Activated CD4-positive, alpha-beta T cell treated with anti-CD3 and anti-CD28 coated beads, Interleukin-2, amount 10 ng/mL, durations not matched to agents 24 days and 14 days (primary cell): Measurements from ENCODE around the gene EPHA10. TPM values are rescaled to one million over a fixed set of nuclear protein-coding genes. Genes with fewer than 3 reads are reported as not detected.
A peak's percentile ranks its signal among the peaks of the same experiment; 100 is the strongest.
"Not testable (repeated sequence)": the region's sequence is repeated elsewhere in the genome, so short reads cannot be mapped to it uniquely, and the experiment has no call there.

Source experiments
- DNase-seq: peaks from one replicate; pipeline ENCODE4 v3.0.0; 2022
- H3K27ac Mint-ChIP-seq: one replicate; pipeline ENCODE4 v1.8.0; 2022; ENCODE audit warnings: mild to moderate bottlenecking, mixed read lengths
- H3K27me3 Mint-ChIP-seq: one replicate; pipeline ENCODE4 v1.8.0; 2022; ENCODE audit warnings: mixed read lengths
- H3K36me3 Mint-ChIP-seq: one replicate; pipeline ENCODE4 v1.8.0; 2022; ENCODE audit warnings: low read depth, mild to moderate bottlenecking, mixed read lengths
- H3K4me1 Mint-ChIP-seq: one replicate; pipeline ENCODE4 v1.8.0; 2021; ENCODE audit warnings: mixed read lengths
- H3K4me3 Mint-ChIP-seq: one replicate; pipeline ENCODE4 v1.8.0; 2022; ENCODE audit warnings: mild to moderate bottlenecking, moderate library complexity, mixed read lengths
- H3K9me3 Mint-ChIP-seq: one replicate; pipeline ENCODE4 v1.8.0; 2021; ENCODE audit warnings: mixed read lengths
- intact Hi-C: fragments of 100-400 bp; cut with micrococcal nuclease; formaldehyde crosslinking; loops from one replicate; pipeline ENCODE4 v1.15.1; 2023
- total RNA-seq: library from RNA; stranded (reverse); gene quantifications from 2 replicates; pipeline ENCODE4 v1.2.3, GENCODE V29; 2022

Gene EPHA10
- total RNA-seq, 1 donor from 2014 or later: 0.21 TPM

DNA sequence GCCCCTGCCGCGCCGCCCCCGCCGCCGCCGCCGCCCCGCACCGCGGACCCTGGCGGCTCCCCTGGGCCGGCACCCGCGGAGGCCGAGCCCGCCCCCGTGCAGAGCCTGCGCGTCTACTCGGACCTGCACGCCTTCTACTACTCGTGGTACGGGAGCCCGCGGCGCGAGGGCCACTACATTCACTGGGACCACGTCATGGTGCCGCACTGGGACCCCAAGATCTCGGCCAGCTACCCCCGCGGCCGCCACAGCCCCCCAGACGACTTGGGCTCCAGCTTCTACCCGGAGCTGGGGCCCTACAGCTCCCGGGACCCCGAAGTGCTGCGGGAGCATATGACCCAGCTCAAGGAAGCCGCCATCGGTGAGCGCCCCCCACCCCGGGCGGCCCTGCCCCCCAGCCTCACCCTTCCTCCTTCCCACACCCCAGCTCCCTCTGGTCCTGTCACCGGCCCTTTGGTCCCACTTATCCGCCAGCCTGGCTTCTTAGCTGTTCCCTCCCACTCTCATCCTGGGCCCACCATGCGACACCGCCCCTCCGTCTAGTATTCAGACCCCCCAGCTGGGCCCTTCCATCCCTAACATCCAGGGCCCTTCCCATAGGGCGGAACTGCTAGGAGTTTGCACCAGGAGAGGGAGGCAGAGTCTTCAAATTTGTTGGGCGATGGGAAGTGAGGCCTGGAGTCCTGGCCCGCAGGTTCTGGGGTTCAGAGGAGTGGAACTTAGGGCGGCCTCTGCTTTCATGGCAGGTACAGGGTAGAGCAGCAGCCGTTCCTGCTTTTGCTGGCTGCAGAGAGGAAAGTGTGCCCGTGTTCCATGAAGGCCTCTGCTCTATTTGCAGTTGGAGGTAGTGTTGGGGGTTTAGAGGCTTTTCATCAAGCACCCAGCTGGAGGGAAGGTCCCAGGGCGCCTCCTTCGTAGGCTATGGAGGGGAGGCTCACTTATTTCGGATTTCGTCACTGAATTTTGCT is 29.7 kb upstream of the EPHA10 start:
- no peaks in the 10 kb centered on the region for H3K9me3 Mint-ChIP-seq
- H3K27me3 Mint-ChIP-seq: peaks cover 34% of the 10 kb centered on the region
- no peak overlapping the region for H3K27ac Mint-ChIP-seq
- H3K4me3 Mint-ChIP-seq: peak overlapping the region; percentile 76
- intact Hi-C loops: loop anchor here (1.0 kb wide), 1 partner anchor 14 kb away; the partner anchor contains the start of gene YRDC
- peaks cover 14% of the 10 kb centered on the region for H3K4me1 Mint-ChIP-seq
- peaks cover 8% of the 10 kb centered on the region for H3K36me3 Mint-ChIP-seq
- no peak for DNase-seq

DNA sequence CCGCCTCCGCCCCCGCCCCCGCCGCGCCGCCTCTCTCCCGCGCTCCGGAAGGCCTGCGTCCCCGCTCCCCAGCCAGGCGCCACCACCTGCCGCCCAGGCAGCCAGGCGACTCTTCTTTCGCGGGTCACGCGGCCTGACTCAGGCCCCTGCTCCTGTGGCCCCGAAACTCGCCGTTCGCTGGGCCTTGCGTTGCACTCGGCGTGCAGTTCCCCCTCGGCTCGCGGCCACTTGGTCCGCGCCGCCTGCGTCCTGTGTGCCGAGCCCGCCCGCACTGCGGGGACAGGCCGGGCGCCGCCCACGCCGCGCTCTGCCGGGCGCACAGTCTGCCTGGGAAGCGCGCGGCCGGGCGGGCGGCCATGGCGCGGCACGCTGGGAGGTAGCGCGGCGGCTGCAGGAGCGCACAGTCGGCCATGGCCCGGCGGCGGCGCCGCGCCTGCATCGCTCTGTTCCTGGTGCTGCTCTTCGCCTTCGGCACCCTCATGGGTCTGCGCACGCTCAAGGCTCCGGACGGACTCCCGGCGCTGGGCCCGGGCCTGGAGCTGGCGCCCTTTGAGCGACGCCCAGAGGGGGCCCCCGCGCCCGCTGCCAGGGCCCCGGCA is 29.0 kb upstream of the EPHA10 start, which contains the start of gene MANEAL:
Gene MANEAL, plus strand, starts transcription at position 75 of the 599 bp plus-strand sequence. Its CDS starts 336 bp downstream, at position 411.
- Mint-ChIP-seq H3K9me3 (no peaks in the 10 kb centered on the region), H3K27ac (no peak within 1 kb of the TSS), H3K36me3 (peaks cover under 1% of the 10 kb centered on the region), H3K27me3 (peaks cover 34% of the 10 kb centered on the region), H3K4me3 (peak within 1 kb of the TSS; percentile 76), H3K4me1 (peaks cover 14% of the 10 kb centered on the region)
- intact Hi-C loops: no loop called here
- DNase-seq: peak; percentile 80

DNA sequence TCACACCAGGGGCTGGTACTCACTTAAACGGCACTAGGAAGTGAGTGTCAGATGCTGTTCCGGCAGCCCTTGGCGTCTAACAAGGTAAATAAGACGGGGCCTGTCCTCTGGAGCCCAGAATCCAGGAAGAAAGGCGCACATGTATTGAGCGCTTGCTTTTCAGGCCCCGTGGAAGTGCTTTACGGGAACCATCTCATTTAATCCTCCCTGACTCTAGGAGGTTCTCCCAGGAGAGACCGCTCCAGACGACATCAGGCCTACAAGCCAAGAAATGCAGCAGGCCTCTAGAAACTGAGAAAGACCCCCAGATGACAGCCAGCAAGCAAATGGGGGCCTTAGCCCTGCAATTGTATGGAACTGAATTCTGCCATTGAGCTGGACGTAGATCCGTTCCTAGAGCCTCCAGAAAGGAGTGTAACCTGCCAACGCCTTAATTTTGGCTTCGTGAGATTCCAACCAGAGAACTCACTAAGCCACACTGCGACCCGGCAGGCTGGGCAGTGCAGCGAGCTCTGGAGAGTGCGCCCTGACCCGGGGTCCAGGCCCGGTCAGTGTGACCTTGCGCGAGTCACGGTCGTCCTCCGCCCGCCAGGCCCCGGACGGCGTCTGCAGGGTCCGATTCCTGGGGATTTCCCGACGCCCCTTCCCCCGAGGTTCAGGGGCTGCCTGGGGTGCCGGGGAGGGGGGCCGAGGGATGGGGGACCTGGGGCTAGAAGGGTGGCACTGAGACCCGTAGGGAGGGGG is 28.2 kb upstream of the EPHA10 start:
- intact Hi-C loops: no loop called here
- Mint-ChIP-seq H3K27me3 (peaks cover 40% of the 10 kb centered on the region), H3K4me1 (peaks cover 12% of the 10 kb centered on the region), H3K4me3 (peak overlapping the region; percentile 9), H3K27ac (no peak overlapping the region), H3K36me3 (no peaks in the 10 kb centered on the region), H3K9me3 (no peaks in the 10 kb centered on the region)
- DNase-seq: no peak

DNA sequence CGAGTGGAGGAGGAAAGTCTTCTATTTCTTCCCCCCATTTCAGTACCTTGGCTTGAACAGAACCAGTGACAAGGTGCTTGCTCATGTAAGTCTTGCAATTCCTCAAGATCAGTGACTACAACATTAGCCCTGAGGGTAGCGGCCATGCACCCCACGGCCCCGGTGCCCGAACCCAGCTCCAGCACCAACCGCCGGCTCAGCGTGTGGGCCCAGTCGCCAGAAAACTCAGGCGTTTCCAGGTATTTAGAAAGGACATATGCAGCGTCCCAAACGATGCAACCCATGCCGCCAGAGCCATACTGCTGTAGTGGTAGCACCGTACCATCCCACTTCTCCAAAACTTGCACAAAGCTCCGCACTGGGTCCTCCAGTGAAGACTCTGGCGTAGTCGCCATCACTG is 17.6 kb upstream of the EPHA10 start:
- Mint-ChIP-seq H3K27me3 (peaks cover 18% of the 10 kb centered on the region), H3K36me3 (no peaks in the 10 kb centered on the region), H3K4me3 (no peak overlapping the region), H3K4me1 (peaks cover under 1% of the 10 kb centered on the region), H3K27ac (no peak overlapping the region), H3K9me3 (no peaks in the 10 kb centered on the region)
- intact Hi-C loops: no loop called here
- DNase-seq: no peak

DNA sequence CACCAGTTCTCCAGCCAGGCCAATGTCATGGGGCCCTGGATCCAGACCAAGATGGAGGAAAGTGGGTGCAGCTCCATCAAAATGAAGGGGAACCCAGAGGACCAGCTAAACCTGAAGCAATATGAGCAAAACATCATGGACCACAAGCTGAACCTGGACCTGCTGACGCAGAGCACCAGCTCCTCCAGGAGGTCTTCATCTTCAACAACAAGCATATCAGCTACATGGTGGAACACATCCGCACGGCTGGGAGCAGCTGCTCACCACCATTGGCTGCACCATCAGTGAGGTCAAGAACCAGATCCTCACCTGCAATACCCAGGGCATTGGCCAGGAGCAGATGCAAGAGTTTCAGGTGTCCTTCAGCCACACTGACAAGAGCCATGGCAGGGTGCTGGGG is 13.7 kb upstream of the EPHA10 start:
- intact Hi-C loops: no loop called here
- Mint-ChIP-seq H3K4me1 (peaks cover 8% of the 10 kb centered on the region), H3K27ac (no peak overlapping the region), H3K4me3 (no peak overlapping the region), H3K9me3 (no peaks in the 10 kb centered on the region), H3K27me3 (peaks cover 5% of the 10 kb centered on the region), H3K36me3 (no peaks in the 10 kb centered on the region)
- DNase-seq: no peak

DNA sequence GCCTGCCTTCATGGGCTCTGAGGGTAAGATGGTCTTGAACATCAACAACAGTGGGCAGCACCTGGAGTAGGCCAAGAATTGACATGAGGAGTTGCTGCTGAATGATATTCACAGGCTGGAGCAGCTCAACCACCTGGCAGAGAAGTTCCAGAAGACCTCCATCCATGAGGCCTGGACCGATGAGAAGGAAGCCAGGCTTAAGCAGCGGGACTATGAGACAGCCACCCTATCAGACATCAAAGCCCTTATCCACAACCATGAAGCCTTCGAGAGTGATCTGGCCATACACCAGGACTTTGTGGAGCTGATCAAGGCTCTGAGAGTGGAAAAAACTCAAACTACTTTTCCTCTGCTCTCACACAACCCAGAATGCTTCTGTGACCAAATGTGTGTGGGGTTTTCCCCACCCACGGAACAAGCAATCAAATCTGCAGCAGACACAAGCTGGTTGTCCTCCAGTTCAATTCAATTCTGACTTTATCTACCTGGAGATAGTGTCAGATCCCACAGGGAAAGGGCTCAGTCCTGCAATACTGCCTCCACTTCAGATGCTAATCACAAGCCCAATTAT is 12.1 kb upstream of the EPHA10 start:
- no peak for DNase-seq
- Mint-ChIP-seq H3K9me3 (no peaks in the 10 kb centered on the region), H3K27ac (no peak overlapping the region), H3K27me3 (peaks cover 8% of the 10 kb centered on the region), H3K4me1 (peaks cover 8% of the 10 kb centered on the region), H3K4me3 (no peak overlapping the region), H3K36me3 (no peaks in the 10 kb centered on the region)
- intact Hi-C loops: no loop called here

DNA sequence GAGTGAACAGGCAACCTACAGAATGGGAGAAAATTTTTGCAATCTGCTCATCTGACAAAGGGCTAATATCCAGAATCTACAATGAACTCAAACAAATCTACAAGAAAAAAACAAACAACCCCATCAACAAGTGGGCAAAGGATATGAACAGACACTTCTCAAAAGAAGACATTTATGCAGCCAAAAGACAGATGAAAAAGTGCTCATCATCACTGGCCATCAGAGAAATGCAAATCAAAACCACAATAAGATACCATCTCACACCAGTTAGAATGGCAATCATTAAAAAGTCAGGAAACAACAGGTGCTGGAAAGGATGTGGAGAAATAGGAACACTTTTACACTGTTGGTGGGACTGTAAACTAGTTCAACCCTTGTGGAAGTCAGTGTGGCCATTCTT is 6.5 kb upstream of the EPHA10 start:
- H3K27ac Mint-ChIP-seq, H3K4me3 Mint-ChIP-seq, intact Hi-C loops: not testable (repeated sequence)

DNA sequence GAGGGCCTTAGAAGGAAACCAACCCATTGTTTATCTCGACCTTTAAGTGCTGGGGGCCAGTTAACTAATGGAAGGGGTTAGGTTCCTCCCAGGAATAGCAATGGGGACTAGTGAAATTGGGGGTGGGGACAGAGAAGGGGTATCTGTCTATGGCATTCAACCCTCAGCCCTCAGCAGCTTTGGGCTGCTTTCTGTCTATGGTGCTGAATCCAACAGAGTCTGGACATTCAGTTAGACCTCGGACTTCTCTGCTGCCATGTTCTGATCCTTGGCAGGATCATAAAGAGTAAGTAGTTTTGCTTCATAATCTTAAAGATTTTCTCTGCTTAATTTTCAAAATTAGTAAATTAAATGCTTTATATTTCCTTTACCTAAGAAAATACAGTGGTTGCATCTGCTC is 2.6 kb upstream of the EPHA10 start:
- no peak for DNase-seq
- H3K9me3 Mint-ChIP-seq: peaks cover 6% of the 10 kb centered on the region
- peaks cover 68% of the 10 kb centered on the region for H3K27me3 Mint-ChIP-seq
- intact Hi-C loops: no loop called here
- peaks cover 10% of the 10 kb centered on the region for H3K4me1 Mint-ChIP-seq
- H3K36me3 Mint-ChIP-seq: no peaks in the 10 kb centered on the region
- no peak overlapping the region for H3K27ac Mint-ChIP-seq
- no peak overlapping the region for H3K4me3 Mint-ChIP-seq

More for the DNA sequence above, 6.5 kb upstream of the EPHA10 start:
- H3K9me3 Mint-ChIP-seq, H3K4me1 Mint-ChIP-seq, DNase-seq, H3K36me3 Mint-ChIP-seq: not testable (repeated sequence)
- peaks cover 38% of the 10 kb centered on the region for H3K27me3 Mint-ChIP-seq

DNA sequence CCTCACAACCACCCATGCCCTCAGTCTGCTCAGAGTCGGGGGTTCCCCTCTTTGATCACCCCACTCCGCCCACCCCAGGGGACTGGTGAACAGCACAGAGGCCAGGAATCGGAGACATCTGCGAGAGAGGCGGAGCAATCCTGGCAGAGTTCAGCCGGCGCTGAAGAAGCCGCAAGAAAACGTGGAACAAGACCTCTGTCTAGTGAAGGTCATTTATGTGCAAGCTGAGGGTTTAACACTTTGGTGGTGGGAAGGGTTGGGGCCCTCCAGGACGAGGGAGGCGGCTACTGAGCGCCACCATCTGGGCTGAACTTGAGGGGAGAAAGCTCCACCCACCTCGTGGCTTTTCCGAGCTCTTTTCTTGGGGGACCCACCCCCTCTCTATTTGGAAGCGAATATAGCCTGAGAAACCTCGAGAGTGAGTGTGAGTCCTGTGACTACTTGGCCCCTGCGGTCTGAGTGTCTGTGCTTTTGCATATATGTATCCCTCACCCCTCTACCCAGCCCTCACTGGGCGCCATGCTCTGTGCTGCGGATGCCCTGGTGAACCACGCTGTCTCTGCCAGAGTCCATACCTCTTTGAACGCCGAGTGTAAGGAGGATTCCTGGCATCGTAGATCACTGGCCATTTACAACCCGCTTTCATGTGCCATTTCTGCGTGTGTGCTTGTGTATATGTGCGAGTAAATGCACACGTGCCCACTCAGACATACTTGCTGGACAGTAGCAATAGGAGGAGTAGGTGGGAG is 1.2 kb upstream of the EPHA10 start:
- no peak for DNase-seq
- Mint-ChIP-seq H3K36me3 (no peaks in the 10 kb centered on the region), H3K27ac (no peak overlapping the region), H3K4me3 (peak overlapping the region; percentile 64), H3K4me1 (peaks cover 10% of the 10 kb centered on the region), H3K9me3 (peaks cover 6% of the 10 kb centered on the region), H3K27me3 (peaks cover 71% of the 10 kb centered on the region)
- intact Hi-C loops: no loop called here

DNA sequence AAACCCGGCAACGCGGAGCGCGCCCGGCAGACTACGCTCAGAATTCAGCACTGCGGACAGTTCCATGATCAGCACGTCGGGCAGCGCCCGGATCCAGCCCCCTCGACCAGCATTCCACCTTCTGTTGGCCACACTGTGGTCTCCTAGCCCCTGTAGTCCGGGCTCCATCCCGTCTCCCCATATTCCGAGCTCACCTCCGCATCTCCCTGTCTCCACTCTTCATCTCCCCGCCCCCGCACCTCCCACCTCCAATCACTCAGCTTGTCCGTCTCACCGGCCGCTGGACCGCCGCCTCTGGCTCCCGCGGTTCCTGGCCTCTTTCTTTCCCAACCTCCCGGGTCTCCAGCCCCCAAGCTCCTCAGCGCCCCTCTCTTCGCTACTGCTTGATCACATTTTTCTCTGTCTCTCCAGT is 500 bp downstream of the EPHA10 start:
- DNase-seq: peak; percentile 86
- peak overlapping the region; percentile 46 for H3K27ac Mint-ChIP-seq
- intact Hi-C loops: no loop called here
- no peak overlapping the region for H3K4me3 Mint-ChIP-seq
- H3K36me3 Mint-ChIP-seq: no peaks in the 10 kb centered on the region
- peaks cover 6% of the 10 kb centered on the region for H3K9me3 Mint-ChIP-seq
- H3K27me3 Mint-ChIP-seq: peaks cover 63% of the 10 kb centered on the region
- H3K4me1 Mint-ChIP-seq: peaks cover 10% of the 10 kb centered on the region

DNA sequence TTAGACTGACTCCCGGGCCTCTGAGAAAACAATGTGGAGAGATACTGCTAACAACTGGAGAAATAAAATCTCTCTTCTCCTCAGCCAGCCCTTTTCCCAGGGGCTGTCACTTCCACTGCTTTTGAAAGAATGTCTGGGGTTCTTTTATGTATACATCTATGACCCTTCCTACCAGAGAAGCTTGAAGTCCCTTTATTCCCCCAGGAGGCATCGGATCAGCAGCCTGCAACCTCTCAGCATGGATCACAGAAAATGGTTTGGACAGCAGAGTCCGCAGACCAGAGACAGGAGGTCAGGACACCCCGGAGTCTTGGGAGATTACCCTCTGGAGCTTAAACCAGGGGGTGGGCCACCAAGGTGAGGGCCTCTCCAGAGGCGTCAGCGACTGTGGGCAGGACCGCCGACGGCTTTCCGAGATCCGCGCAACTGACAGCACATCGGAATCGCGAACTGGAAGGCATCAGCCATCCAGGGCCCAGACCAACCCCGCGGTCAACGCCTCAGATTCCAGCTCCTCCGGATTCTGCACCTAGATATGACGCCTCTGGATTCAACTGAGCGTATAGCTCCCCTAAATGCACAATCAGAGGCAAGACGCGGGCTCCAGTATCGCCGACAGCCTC is 1.0 kb downstream of the EPHA10 start:
- H3K27ac Mint-ChIP-seq: no peak overlapping the region
- DNase-seq: no peak
- intact Hi-C loops: no loop called here
- H3K36me3 Mint-ChIP-seq: no peaks in the 10 kb centered on the region
- peaks cover 59% of the 10 kb centered on the region for H3K27me3 Mint-ChIP-seq
- peaks cover 6% of the 10 kb centered on the region for H3K9me3 Mint-ChIP-seq
- H3K4me1 Mint-ChIP-seq: peaks cover 10% of the 10 kb centered on the region
- H3K4me3 Mint-ChIP-seq: no peak overlapping the region

DNA sequence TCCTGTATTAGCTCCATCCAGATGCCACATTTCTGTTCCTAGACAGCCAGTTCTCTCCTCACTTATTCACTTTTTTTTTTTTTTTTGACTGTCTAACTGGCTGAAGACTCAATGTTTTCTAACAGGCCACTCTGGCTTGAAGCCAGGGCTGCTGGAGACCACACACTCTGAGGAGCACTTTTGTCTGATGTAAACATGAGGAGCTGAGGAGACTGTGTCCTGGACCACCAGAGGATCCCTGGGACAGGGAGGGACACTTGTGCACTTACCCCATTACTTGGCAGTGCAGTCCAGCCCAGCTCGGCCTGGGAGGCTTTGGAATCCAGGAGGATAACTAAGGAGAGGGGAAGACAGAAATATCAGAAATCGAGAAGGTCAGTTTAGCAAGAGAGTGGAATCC is 2.4 kb downstream of the EPHA10 start:
- Mint-ChIP-seq H3K4me3 (no peak overlapping the region), H3K27me3 (peaks cover 48% of the 10 kb centered on the region), H3K27ac (no peak overlapping the region), H3K9me3 (peaks cover 6% of the 10 kb centered on the region), H3K36me3 (no peaks in the 10 kb centered on the region), H3K4me1 (peaks cover 10% of the 10 kb centered on the region)
- no peak for DNase-seq
- intact Hi-C loops: no loop called here
